ENCODE measurements around the gene NKTR.
A peak's percentile ranks its signal among the peaks of the same experiment; 100 is the strongest.
"Not testable (repeated sequence)": the region's sequence is repeated elsewhere in the genome, so short reads cannot be mapped to it uniquely, and the experiment has no call there.

Gene NKTR

GRCh38 chr3:42600111-42600957, at the start of gene NKTR:
NKTR (plus strand) TSS chr3:42600686; CDS start chr3:42601007, 321 bp downstream.
- peak; percentile 49 to 99 (median 90) for DNase-seq

- no peak for DNase-seq
Observed at GRCh38 chr3:42552830-42553229, 47.7 kb upstream of the NKTR start.

- no peak for DNase-seq
Observed at GRCh38 chr3:42556089-42556632, 44.3 kb upstream of the NKTR start.

GRCh38 chr3:42556817-42557216, 43.7 kb upstream of the NKTR start:
- DNase-seq, result not testable (repeated sequence)

DNA sequence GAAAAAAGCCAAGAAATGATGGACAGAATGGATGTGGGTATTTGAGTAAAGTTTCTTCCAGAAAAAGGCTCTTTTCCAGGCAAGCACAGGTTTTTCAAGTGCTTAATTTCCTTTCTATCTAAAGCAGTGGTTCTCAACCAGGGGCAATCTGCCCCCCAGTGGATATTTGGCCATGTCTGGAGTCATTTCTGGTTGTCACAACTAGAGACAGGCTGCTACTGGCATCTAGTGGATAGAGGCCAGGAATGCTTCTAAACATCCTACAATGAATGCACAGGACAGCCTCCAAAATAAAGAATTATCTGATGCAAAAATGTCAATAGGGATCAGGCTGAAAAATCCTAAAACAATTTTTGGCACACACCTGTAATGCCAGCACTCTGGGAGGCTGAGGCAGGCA, 42.6 kb upstream of the NKTR start:
- no peak for DNase-seq

DNA sequence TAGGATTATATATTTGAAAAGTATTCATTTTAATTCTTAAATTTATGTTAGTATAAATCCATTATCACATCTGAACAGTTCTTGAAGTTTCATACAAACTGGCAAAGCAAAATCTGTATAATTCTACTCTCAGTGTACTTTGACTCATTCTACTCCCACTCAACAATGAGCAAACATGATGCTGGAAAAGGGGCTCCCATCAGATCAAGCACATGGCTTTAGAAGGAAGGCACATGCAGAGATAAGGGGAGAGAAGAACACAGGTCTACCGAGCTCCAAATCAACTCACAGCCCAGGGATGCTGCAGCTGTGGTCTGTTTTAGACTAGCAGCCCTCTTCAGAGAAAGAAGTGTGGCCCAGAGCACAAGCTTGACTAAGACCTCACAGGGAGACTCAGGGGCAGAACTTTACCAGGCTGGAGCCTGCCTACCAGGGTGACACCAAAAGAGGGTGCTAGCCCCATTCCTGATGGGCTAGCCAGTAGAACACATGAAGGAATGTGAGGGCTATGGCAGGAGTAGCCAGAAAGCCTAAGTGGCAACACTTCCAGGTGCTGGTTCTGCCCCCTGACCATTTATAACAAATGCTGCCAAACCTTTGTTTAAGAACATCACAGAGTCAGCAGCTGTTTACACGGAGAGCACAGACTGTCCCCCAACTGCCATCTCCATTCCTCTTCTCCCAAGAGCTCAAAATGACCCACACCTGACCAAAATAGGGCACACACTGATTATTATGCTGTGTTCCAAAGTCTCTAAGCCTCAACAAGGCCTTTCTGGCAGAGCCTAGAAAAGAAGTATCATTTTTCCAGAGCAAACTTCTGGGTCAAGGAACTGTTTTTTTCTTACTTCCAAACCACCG, 38.2 kb upstream of the NKTR start:
- no peak for DNase-seq

GRCh38 chr3:42569593-42570142, 30.8 kb upstream of the NKTR start:
- no peak for DNase-seq

- DNase-seq, result peak in 18 of 56 donors; percentile 3 to 55 (median 14)
Observed at GRCh38 chr3:42572278-42572677, 28.2 kb upstream of the NKTR start.

GRCh38 chr3:42575137-42575741, 25.2 kb upstream of the NKTR start:
- DNase-seq, result no peak

GRCh38 chr3:42578054-42578453, 22.4 kb upstream of the NKTR start:
- DNase-seq, result no peak

DNA sequence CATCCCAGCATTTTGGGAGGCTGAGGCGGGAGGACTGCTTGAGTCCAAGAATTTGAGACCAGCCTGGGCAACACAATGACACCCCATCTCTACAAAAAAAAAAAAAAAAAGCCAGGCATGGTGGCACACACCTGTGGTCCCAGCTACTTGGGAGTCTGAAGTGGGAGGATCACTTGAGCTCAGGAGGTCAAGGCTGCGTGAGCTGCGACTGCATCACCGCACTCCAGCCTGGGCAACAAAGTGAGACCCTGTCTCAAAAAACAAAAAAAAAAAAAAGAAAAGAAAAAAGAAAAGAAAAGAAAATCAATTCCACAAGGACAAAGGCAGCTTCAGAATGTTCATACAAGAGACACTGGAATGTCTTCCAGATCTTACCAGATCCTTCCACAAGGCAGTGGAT, 21.1 kb upstream of the NKTR start:
- not testable (repeated sequence) for DNase-seq

GRCh38 chr3:42581400-42581708, 19.1 kb upstream of the NKTR start:
- peak in 4 of 56 donors; percentile 47 to 68 (median 61) for DNase-seq

- DNase-seq, result peak; percentile 49 to 96 (median 90)
Observed at GRCh38 chr3:42581709-42582473, 18.6 kb upstream of the NKTR start, which contains the start of gene SEC22C. SEC22C (minus strand) TSS chr3:42581967; CDS start chr3:42569046, 12,921 bp downstream.

DNA sequence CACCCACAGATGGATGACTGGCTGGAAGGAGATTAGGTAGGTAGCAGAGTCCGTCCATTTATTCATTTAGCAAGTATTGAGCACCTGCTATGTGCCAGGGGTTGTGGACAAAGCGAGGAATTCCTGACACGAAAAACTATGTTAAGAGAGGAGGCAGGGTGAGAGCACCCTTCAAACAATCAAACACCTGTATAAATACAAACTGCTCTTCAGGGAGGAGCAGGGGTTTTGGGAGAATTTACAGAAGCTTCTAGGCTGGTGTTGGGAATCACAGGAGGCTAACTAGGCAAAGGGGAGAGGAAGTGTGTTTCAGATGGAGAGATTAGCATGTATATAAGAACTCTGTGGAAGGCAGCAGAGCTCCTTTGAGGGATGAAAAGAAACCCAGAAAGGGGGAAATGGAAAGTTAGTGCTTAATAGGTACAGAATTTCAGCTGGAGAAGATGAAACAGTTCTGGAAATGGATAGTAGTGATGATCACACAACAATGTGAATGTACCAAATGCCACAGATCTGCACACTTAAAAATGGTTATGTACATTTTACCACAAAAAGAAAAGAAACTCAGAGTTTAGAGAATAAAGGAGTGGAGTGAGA, 17.9 kb upstream of the NKTR start:
- no peak for DNase-seq

GRCh38 chr3:42588625-42589024, 11.9 kb upstream of the NKTR start:
- DNase-seq, result no peak

DNA sequence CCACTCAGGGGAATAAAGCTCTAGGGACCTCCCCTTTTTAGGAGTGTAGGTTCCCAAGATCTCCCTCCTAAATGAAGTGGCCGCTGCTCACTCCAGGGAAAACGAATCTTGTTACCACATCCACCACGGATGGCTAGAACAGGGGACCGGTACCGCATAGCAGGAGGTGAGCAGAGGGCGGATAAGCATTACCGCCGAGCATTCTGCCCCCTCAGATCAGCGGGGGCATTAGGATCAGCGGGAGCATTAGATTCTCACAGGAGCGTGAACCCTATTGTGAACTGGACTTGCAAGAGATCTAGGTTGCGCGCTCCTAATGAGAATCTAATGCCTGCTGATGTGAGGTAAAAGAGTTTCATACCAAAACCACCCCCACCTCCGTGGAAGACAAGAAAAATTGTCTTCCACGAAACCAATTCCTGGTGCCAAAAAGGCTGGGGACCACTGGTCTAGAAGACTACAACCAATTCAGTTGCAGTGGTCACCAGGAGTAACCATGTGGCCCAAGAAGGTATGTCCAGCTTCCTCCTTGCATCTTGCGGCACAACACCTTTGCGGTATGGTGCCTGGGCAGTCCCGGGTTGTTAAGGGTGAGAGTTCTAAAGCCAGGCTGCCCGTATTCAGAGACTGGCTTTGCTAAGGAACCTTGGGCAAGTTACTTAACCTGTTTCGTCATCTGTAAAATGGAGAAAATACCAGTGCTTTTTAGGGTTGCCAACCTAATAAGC, 10.9 kb upstream of the NKTR start:
- DNase-seq, result no peak

- DNase-seq, result peak in 3 of 56 donors; percentile 3 to 42 (median 29)
Observed at GRCh38 chr3:42590989-42591756, 9.3 kb upstream of the NKTR start.

DNA sequence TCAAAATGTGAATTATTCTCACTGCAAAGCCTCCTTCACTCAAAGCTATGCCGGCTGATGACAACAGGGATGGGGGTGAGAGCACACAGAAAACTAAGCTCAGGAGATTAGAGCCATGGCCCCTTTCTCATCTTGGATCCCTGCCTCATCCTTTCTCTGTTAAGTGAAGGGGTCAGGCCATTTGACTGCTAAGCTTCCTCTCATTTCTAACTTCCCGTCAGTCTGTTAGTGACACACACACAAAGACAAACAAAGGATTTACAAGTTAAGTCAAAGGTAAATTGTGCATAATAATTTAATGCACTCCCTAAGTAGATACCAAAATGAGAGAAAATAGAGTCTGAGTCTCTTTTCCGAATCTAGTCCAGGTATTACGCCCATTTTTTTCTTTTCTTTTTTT, 8.7 kb upstream of the NKTR start:
- no peak for DNase-seq

GRCh38 chr3:42593635-42594034, 6.9 kb upstream of the NKTR start:
- DNase-seq, result no peak
